Lung (tissue), 12 donors: ENCODE results near the gene NTM. TPM values are rescaled to one million over a fixed set of nuclear protein-coding genes. Genes with fewer than 3 reads are reported as not detected.

Source experiments
- ATAC-seq: fragments of 200-7000 bp; cut with Tn5 transposase; one replicate; pipeline ENCODE4 v1.9.1; 2020; ENCODE audit warnings: moderate number of reproducible peaks; ENCODE audit not compliant: insufficient read depth, low FRiP score
- DNase-seq, 3 donors: peaks; one replicate each; pipeline ENCODE4 v3.0.0-alpha.2; 2013 to 2017
- H3K27ac ChIP-seq, 2 donors: one replicate each; pipeline ENCODE4 v1.5.1; 2013; ENCODE audit warnings: mild to moderate bottlenecking in 2 of 2, moderate library complexity in 2 of 2, control low read depth in 1 of 2, inconsistent platforms in 1 of 2, low read depth in 1 of 2, low read length in 1 of 2
- H3K27me3 ChIP-seq, 3 donors: one replicate each; pipeline ENCODE4 v1.5.1; 2013; ENCODE audit warnings: low read length in 2 of 3; ENCODE audit not compliant: control insufficient read depth in 3 of 3, insufficient read depth in 3 of 3
- H3K36me3 ChIP-seq, 4 donors: one replicate each; pipeline ENCODE4 v1.5.1; 2013; ENCODE audit warnings: low read length in 4 of 4, mild to moderate bottlenecking in 1 of 4, moderate library complexity in 1 of 4; ENCODE audit not compliant: control insufficient read depth in 4 of 4, insufficient read depth in 4 of 4
- H3K4me1 ChIP-seq, 5 donors: one replicate each; pipeline ENCODE4 v1.5.1; 2013; ENCODE audit warnings: low read length in 5 of 5, mild to moderate bottlenecking in 2 of 5, moderate library complexity in 1 of 5; ENCODE audit not compliant: control insufficient read depth in 5 of 5, insufficient read depth in 5 of 5
- H3K4me3 ChIP-seq: one replicate; pipeline ENCODE4 v1.5.1; 2013; ENCODE audit warnings: mild to moderate bottlenecking, control low read depth, moderate library complexity
- H3K9ac ChIP-seq, 2 donors: one replicate each; pipeline ENCODE4 v1.5.1; 2013; ENCODE audit warnings: low read length in 2 of 2, control low read depth in 1 of 2; ENCODE audit not compliant: insufficient read depth in 1 of 2
- H3K9me3 ChIP-seq, 4 donors: one replicate each; pipeline ENCODE4 v1.5.1; 2013; ENCODE audit warnings: low read length in 3 of 4, mild to moderate bottlenecking in 1 of 4, moderate library complexity in 1 of 4; ENCODE audit not compliant: control insufficient read depth in 4 of 4, insufficient read depth in 3 of 4
- WGBS, 2 donors: extraction: QIAGEN DNeasy Blood & Tissue Kit; methylation state at CpG; one replicate each; pipeline ENCODE4 v1.1.7; 2013; 5-methylcytosine and 5-hydroxymethylcytosine counted together
- polyA plus RNA-seq, 2 donors: library from polyadenylated mRNA; stranded (reverse); fragments of 200-250 nt; gene quantifications; one replicate each; pipeline ENCODE4 v1.2.1, GENCODE V29; 2013
- total RNA-seq, 2 donors: library from RNA; depleted of rRNA in 1 of 2; stranded (reverse); fragments of >200 nt in 1 of 2; gene quantifications; one replicate each; pipeline ENCODE4 v1.2.1, GENCODE V29; 2014 to 2021
- TF ChIP-seq, protein P1 (sequence below): IDR thresholded peaks from 2 replicates; pipeline ENCODE4 v1.5.1; 2012; ENCODE audit warnings: mild to moderate bottlenecking; ENCODE audit errors: control extremely low read depth, extremely low read depth
- donor health status: control.
- donor health status: control.
- donor health status: Bipolar disorder and iron deficiency.
- donor health status: healthy.
- donor health status: DM: yes; HTN: yes; CAD: no.

The NTM gene
- total and polyA plus RNA-seq, 4 donors: 0.39 to 30.9 (median 7.2) TPM

DNA sequence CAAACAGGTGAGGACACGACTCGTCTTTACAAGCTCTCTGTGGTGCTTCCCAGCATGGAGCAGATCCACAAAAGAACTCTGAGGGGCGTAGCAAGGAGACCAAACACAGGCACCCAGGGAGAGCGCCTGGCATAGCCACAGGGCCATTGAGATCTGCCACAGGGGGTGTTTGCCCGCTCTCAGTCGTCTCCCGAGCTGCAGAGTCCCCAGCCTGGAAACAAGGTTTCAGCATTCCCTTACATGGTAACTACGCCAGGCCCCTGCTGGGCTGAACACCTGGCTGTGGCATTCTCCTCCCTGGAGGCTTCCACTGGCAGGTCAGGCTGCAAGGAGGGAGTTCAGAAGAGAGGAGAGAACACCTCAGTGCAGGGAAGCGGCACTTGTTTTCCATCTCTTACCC, 962.1 kb downstream of the NTM start:
- peaks cover 0 to 3% (median 0%) of the 10 kb centered on the region in 4 donors for H3K9me3 ChIP-seq
- DNase-seq (no peak), ATAC-seq (no peak)
- no peak overlapping the region for H3K27ac ChIP-seq
- H3K27me3 ChIP-seq: no peaks in the 10 kb centered on the region
- H3K4me1 ChIP-seq: no peaks in the 10 kb centered on the region
- no peaks in the 10 kb centered on the region for H3K36me3 ChIP-seq
- no peak overlapping the region for H3K4me3 ChIP-seq
- 76 to 77% methylated on average over 9 of the region's 9 CpGs for WGBS, 2 donors
- TF ChIP-seq, protein P1, sequence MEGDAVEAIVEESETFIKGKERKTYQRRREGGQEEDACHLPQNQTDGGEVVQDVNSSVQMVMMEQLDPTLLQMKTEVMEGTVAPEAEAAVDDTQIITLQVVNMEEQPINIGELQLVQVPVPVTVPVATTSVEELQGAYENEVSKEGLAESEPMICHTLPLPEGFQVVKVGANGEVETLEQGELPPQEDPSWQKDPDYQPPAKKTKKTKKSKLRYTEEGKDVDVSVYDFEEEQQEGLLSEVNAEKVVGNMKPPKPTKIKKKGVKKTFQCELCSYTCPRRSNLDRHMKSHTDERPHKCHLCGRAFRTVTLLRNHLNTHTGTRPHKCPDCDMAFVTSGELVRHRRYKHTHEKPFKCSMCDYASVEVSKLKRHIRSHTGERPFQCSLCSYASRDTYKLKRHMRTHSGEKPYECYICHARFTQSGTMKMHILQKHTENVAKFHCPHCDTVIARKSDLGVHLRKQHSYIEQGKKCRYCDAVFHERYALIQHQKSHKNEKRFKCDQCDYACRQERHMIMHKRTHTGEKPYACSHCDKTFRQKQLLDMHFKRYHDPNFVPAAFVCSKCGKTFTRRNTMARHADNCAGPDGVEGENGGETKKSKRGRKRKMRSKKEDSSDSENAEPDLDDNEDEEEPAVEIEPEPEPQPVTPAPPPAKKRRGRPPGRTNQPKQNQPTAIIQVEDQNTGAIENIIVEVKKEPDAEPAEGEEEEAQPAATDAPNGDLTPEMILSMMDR: no peak
- no peak overlapping the region for H3K9ac ChIP-seq

DNA sequence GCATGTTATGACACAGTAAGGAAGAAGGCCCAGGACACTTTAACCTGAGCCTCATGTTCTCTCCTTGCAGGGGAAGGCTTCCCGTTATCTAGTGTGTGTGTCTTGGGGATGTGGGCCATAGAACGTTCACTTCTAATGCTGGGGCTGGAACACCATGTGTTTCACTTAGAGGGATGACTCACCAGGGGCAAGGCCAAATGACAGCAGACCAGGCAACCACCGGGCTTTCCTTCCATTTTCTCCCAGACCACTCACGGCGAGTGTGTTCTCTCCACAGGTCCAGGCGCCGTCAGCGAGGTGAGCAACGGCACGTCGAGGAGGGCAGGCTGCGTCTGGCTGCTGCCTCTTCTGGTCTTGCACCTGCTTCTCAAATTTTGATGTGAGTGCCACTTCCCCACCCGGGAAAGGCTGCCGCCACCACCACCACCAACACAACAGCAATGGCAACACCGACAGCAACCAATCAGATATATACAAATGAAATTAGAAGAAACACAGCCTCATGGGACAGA, 964.4 kb downstream of the NTM start:
- no peak overlapping the region for H3K9ac ChIP-seq
- H3K36me3 ChIP-seq: no peaks in the 10 kb centered on the region
- H3K4me1 ChIP-seq: no peaks in the 10 kb centered on the region
- ATAC-seq (no peak), DNase-seq (no peak)
- no peak overlapping the region for H3K4me3 ChIP-seq
- no peak overlapping the region for H3K27ac ChIP-seq
- TF ChIP-seq, protein P1: no peak
- peaks cover 0 to 3% (median 0%) of the 10 kb centered on the region in 4 donors for H3K9me3 ChIP-seq
- no peaks in the 10 kb centered on the region for H3K27me3 ChIP-seq
- 92% methylated on average over 15 of the region's 15 CpGs for WGBS, 2 donors

DNA sequence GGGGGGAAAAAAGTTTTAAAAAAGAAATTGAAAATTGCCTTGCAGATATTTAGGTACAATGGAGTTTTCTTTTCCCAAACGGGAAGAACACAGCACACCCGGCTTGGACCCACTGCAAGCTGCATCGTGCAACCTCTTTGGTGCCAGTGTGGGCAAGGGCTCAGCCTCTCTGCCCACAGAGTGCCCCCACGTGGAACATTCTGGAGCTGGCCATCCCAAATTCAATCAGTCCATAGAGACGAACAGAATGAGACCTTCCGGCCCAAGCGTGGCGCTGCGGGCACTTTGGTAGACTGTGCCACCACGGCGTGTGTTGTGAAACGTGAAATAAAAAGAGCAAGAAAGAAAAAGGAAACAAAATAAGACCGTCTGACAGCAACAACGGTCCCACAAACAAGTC, 964.9 kb downstream of the NTM start:
- no peak for ATAC-seq
- no peak overlapping the region for H3K9ac ChIP-seq
- 86 to 89% methylated on average over 14 of the region's 14 CpGs for WGBS, 2 donors
- no peak overlapping the region for H3K27ac ChIP-seq
- TF ChIP-seq, protein P1: no peak
- peaks cover 0 to 3% (median 0%) of the 10 kb centered on the region in 4 donors for H3K9me3 ChIP-seq
- no peaks in the 10 kb centered on the region for H3K4me1 ChIP-seq
- H3K4me3 ChIP-seq: no peak overlapping the region
- DNase-seq: no peak
- no peaks in the 10 kb centered on the region for H3K36me3 ChIP-seq
- H3K27me3 ChIP-seq: no peaks in the 10 kb centered on the region
